SK-N-SH (cell line): ENCODE data around the gene CKMT2. TPM values are rescaled to one million over a fixed set of nuclear protein-coding genes. Genes with fewer than 3 reads are reported as not detected.
A peak's percentile ranks its signal among the peaks of the same experiment; 100 is the strongest.

Experiments used
- CTCF ChIA-PET: fragments of 300-600, 350-600 bp; formaldehyde crosslinking; extraction: SDS; loops from one replicate; lab custom pipeline; 2021; lab: Yijun Ruan, JAX
- POLR2A ChIA-PET: fragments of 350-600 bp; sonication (Branson Sonifier 250); formaldehyde crosslinking; extraction: SDS; loops from one replicate; lab custom pipeline; 2020; ENCODE audit warnings: antibody characterized with exemption, inconsistent platforms; lab: Yijun Ruan, JAX
- DNase-seq: peaks from one replicate; pipeline ENCODE4 v3.0.0; 2012
- H2AFZ ChIP-seq: fragments of 200-600 bp; sonication (generic); 2 replicates; pipeline ENCODE4 v1.8.1; 2016; ENCODE audit warnings: antibody characterized with exemption, mild to moderate bottlenecking, low read depth
- H3F3A ChIP-seq: fragments of 200-600 bp; sonication (generic); replicated peaks from 2 replicates; pipeline ENCODE3; 2016; ENCODE audit warnings: antibody characterized with exemption, mild to moderate bottlenecking; ENCODE audit not compliant: insufficient read depth
- H3K27ac ChIP-seq, 2 experiments: fragments of 200-500 bp in 1 of 2; fragments of 200-600 bp in 1 of 2; sonication (Bioruptor generic) in 1 of 2; sonication (generic), shearing (Covaris generic) in 1 of 2; 2 replicates each; pipeline versions ENCODE4 v1.5.1 to v1.6.1; 2014 to 2016; ENCODE audit warnings: low read depth in 2 of 2, inconsistent platforms in 1 of 2, low read length in 1 of 2, mild to moderate bottlenecking in 1 of 2, mixed read lengths in 1 of 2
- H3K27me3 ChIP-seq: fragments of 200-600 bp; sonication (generic), shearing (Covaris generic); 2 replicates; pipeline ENCODE4 v1.6.1; 2016; ENCODE audit warnings: mixed run types; ENCODE audit not compliant: insufficient read depth
- H3K36me3 ChIP-seq, 2 experiments: fragments of 200-500 bp in 1 of 2; fragments of 200-600 bp in 1 of 2; sonication (Bioruptor generic) in 1 of 2; sonication (generic) in 1 of 2; replicated peaks in 1 of 2; 2 replicates each; pipeline versions ENCODE3 to v1.5.1; 2014 to 2016; ENCODE audit warnings: low read length in 1 of 2, mild to moderate bottlenecking in 1 of 2; ENCODE audit not compliant: insufficient read depth in 2 of 2, control insufficient read depth in 1 of 2
- H3K4me1 ChIP-seq, 2 experiments: fragments of 200-500 bp in 1 of 2; fragments of 200-600 bp in 1 of 2; sonication (Bioruptor generic) in 1 of 2; sonication (generic), shearing (Covaris generic) in 1 of 2; 2 replicates each; pipeline versions ENCODE4 v1.5.1 to v1.6.1; 2014 to 2016; ENCODE audit warnings: low read depth in 1 of 2, low read length in 1 of 2, mixed run types in 1 of 2; ENCODE audit not compliant: insufficient read depth in 2 of 2, control insufficient read depth in 1 of 2
- H3K4me2 ChIP-seq: fragments of 200-600 bp; sonication (generic), shearing (Covaris generic); 2 replicates; pipeline ENCODE4 v1.6.1; 2017; ENCODE audit warnings: mixed run types
- H3K4me3 ChIP-seq, 2 experiments: fragments of 200-500 bp in 1 of 2; fragments of 200-600 bp in 1 of 2; sonication (Bioruptor generic) in 1 of 2; sonication (generic), shearing (Covaris generic) in 1 of 2; 2 replicates each; pipeline versions ENCODE4 v1.5.1 to v1.8.1; 2014 to 2016; ENCODE audit warnings: low read depth in 2 of 2, inconsistent platforms in 1 of 2, low read length in 1 of 2, mild to moderate bottlenecking in 1 of 2, mixed read lengths in 1 of 2, moderate library complexity in 1 of 2
- H3K79me2 ChIP-seq: fragments of 200-600 bp; sonication (generic); 2 replicates; pipeline ENCODE4 v1.8.1; 2017; ENCODE audit warnings: mild to moderate bottlenecking; ENCODE audit not compliant: insufficient read depth
- H3K9ac ChIP-seq: fragments of 200-600 bp; sonication (generic); 2 replicates; pipeline ENCODE4 v1.6.1; 2017; ENCODE audit warnings: mixed run types
- H3K9me2 ChIP-seq: fragments of 200-600 bp; sonication (generic); 2 replicates; pipeline ENCODE4 v1.6.1; 2017; ENCODE audit warnings: mixed run types
- H3K9me3 ChIP-seq: fragments of 200-600 bp; sonication (generic); 2 replicates; pipeline ENCODE4 v1.6.1; 2017; ENCODE audit warnings: mixed run types, mild to moderate bottlenecking, moderate library complexity
- H4K20me1 ChIP-seq: fragments of 200-600 bp; sonication (generic); 2 replicates; pipeline ENCODE4 v1.6.1; 2017; ENCODE audit warnings: mild to moderate bottlenecking, mixed run types; ENCODE audit not compliant: insufficient read depth
- CTCF ChIP-seq: fragments of 200-600 bp; sonication (generic); IDR thresholded peaks from 2 replicates; pipeline ENCODE4 v1.6.1; 2017; ENCODE audit warnings: antibody characterized with exemption, mild to moderate bottlenecking, moderate library complexity
- FOSL2 ChIP-seq: IDR thresholded peaks from 2 replicates; pipeline ENCODE4 v1.4.0; 2012; ENCODE audit warnings: low read depth, mild to moderate bottlenecking, moderate library complexity, borderline replicate concordance
- FOXJ3 ChIP-seq: sonication (generic); formaldehyde crosslinking; IDR thresholded peaks from 2 replicates; pipeline ENCODE4 v1.5.1; 2020; ENCODE audit warnings: mild to moderate bottlenecking, missing genetic modification reagents
- FOXM1 ChIP-seq: IDR thresholded peaks from 2 replicates; pipeline ENCODE4 v1.4.0; 2012; ENCODE audit warnings: low read depth, mild to moderate bottlenecking
- JUND ChIP-seq: IDR thresholded peaks from 2 replicates; pipeline ENCODE4 v1.4.0; 2012
- MAX ChIP-seq: IDR thresholded peaks from 2 replicates; pipeline ENCODE4 v1.4.0; 2012; ENCODE audit warnings: low read depth
- NFIC ChIP-seq: IDR thresholded peaks from 2 replicates; pipeline ENCODE4 v1.4.0; 2012; ENCODE audit warnings: borderline replicate concordance
- RAD21 ChIP-seq: IDR thresholded peaks from 2 replicates; pipeline ENCODE4 v1.6.1; 2012; ENCODE audit warnings: mild to moderate bottlenecking, low read length
- RXRA ChIP-seq: IDR thresholded peaks from 2 replicates; pipeline ENCODE4 v1.4.0; 2012; ENCODE audit warnings: low read depth, mild to moderate bottlenecking, borderline replicate concordance
- TAF1 ChIP-seq: IDR thresholded peaks from 2 replicates; pipeline ENCODE4 v1.6.1; 2012; ENCODE audit warnings: low read depth, mild to moderate bottlenecking, low read length, moderate library complexity, borderline replicate concordance
- TCF12 ChIP-seq: IDR thresholded peaks from 2 replicates; pipeline ENCODE4 v1.4.0; 2012
- TEAD4 ChIP-seq: IDR thresholded peaks from 2 replicates; pipeline ENCODE4 v1.4.0; 2012; ENCODE audit warnings: mild to moderate bottlenecking, borderline replicate concordance; ENCODE audit not compliant: insufficient read depth
- WGBS: methylation state at CpG from one replicate; pipeline ENCODE4 v1.1.6; 2017; ENCODE audit warnings: low lambda C conversion rate; 5-methylcytosine and 5-hydroxymethylcytosine counted together
- polyA plus RNA-seq, 3 experiments: library from polyadenylated mRNA; depleted of rRNA; stranded (reverse); fragments of >200 nt; gene quantifications; 2 replicates each; pipeline ENCODE4 v1.2.3, GENCODE V29; 2012

The CKMT2 gene
- polyA plus RNA-seq, 1 of the 3 experiments (the other 2 are of a cell fraction): not detected

DNA sequence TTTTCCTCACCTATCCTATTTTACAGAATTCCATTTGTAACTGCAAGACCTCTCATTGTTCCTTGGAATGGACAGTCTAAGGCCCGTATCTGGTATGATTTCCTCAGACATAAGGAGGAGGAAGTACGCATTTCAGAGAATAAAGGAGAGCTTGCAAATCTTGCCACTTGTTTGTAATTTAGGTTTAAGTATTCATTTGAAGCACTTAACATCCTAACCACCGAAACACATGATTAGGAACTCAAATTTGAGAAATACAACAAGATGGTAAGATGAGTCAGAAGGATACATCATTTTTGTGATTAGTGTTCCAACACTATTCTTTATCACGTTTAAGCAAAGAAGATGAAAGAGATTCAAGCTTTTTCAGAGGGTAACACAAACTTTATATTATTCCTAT is 64.4 kb downstream of the CKMT2 start:
- no peak for TF ChIP-seq TCF12
- TF ChIP-seq FOXJ3: no peak
- TF ChIP-seq MAX: no peak
- TF ChIP-seq TEAD4: no peak
- TF ChIP-seq RAD21: no peak
- no peak for TF ChIP-seq RXRA
- TF ChIP-seq TAF1: no peak
- no peak for TF ChIP-seq FOSL2
- TF ChIP-seq FOXM1: no peak
- TF ChIP-seq NFIC: no peak
- no peak for TF ChIP-seq CTCF
- H3K4me2 ChIP-seq: no peak overlapping the region
- no peak overlapping the region for H3K27ac ChIP-seq
- H3F3A ChIP-seq: peaks cover 6% of the 10 kb centered on the region
- H3K9me2 ChIP-seq: no peaks in the 10 kb centered on the region
- no peaks in the 10 kb centered on the region for H4K20me1 ChIP-seq
- POLR2A ChIA-PET: no interaction called here
- H3K4me1 ChIP-seq: peaks cover 14 to 17% of the 10 kb centered on the region in 2 experiments; a peak in 3 of 4 replicates
- no peak overlapping the region for H3K9ac ChIP-seq
- H3K9me3 ChIP-seq: no peaks in the 10 kb centered on the region
- H3K79me2 ChIP-seq: peaks cover 59% of the 10 kb centered on the region
- no peak overlapping the region for H3K4me3 ChIP-seq
- H3K36me3 ChIP-seq: peaks cover 3 to 8% of the 10 kb centered on the region in 2 experiments
- H2AFZ ChIP-seq: no peak overlapping the region
- CTCF ChIA-PET: interaction anchor here (1.2 to 1.3 kb wide), 2 partner anchors 381 to 867 kb away, joined by 3 read pairs; no protein-coding TSS in a partner anchor
- 88% methylated on average over 4 of the region's 4 CpGs for WGBS
- H3K27me3 ChIP-seq: no peaks in the 10 kb centered on the region
- no peak for DNase-seq

- CTCF ChIA-PET: interaction anchor here (1.0 to 2.4 kb wide), 6 partner anchors 9 to 616 kb away, joined by 3 to 10 read pairs (median 6); no protein-coding TSS in a partner anchor
- H3K9ac ChIP-seq: peak overlapping the region; percentile 83
- H4K20me1 ChIP-seq: no peaks in the 10 kb centered on the region
- H3K4me2 ChIP-seq: peak overlapping the region; percentile 83
- WGBS: 2% methylated on average over 2 of the region's 2 CpGs
- no peaks in the 10 kb centered on the region for H3K9me3 ChIP-seq
- peak overlapping the region; percentile 84 to 86 for H3K27ac ChIP-seq
- H3K4me1 ChIP-seq: peaks cover 15 to 17% of the 10 kb centered on the region in 2 experiments; a peak in 3 of 4 replicates
- peak; percentile 7 for DNase-seq
- peak overlapping the region; percentile 77 for H2AFZ ChIP-seq
- TF ChIP-seq JUND: no peak
- TF ChIP-seq, all 33 proteins: peak for 0
- Histone ChIP-seq H3K4me3 (peak overlapping the region; percentile 76 to 98), H3K27me3 (no peaks in the 10 kb centered on the region), H3F3A (peaks cover 6% of the 10 kb centered on the region), H3K9me2 (no peaks in the 10 kb centered on the region), H3K36me3 (peaks cover 9 to 12% of the 10 kb centered on the region in 2 experiments), H3K79me2 (peaks cover 71% of the 10 kb centered on the region)
- POLR2A ChIA-PET: no interaction called here
Observed at GRCh38 chr5:81300921-81301270, 67.8 kb downstream of the CKMT2 start.
